Measurements from ENCODE around the gene TPGS1.

DNA sequence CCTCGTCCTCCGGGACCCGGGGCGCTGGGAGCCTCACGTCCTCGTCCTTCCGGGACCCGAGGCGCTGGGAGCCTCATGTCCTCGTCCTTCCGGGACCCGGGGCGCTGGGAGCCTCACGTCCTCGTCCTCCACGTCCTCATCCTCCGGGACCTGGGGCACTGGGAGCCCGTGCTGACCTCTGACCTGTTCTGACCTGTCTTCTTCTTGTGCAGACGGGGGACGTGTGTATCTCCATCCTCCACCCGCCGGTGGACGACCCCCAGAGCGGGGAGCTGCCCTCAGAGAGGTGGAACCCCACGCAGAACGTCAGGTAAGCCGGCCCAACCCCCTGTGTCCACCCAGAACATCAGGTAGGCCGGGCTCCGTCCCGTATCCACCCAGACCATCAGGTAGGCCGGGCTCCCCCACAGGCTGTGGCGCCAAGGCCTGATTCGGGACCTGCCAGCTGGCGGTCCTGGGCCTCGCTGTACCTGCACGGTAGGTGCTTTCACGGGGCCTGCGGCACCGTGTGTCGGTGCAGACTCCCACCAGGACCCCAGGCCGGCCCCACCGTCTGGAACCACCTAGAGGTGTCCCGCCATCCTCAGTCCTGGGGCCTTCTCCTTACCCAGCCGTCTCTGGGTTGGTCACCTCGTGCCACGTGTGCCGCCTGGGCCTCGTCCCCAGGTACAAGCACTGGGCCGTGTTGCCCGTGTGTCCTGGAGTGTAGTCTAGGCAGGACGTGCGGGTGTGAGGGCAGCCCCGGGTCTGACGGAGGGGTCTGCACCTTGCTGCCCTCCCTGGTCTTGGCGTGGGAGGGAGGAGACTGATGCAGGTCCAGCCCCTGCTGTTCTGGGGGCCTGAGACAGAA, 29.0 kb downstream of the TPGS1 start:
- TF ChIP-seq POLR2A (IDR thresholded peaks at IDR 0.05) (no peak), CTCF (IDR thresholded peaks at IDR 0.05) (no peak)

All from body of pancreas (tissue), 4 donors.